ENCODE results near the gene THG1L.
A peak's percentile ranks its signal among the peaks of the same experiment; 100 is the strongest.

The THG1L gene

DNA sequence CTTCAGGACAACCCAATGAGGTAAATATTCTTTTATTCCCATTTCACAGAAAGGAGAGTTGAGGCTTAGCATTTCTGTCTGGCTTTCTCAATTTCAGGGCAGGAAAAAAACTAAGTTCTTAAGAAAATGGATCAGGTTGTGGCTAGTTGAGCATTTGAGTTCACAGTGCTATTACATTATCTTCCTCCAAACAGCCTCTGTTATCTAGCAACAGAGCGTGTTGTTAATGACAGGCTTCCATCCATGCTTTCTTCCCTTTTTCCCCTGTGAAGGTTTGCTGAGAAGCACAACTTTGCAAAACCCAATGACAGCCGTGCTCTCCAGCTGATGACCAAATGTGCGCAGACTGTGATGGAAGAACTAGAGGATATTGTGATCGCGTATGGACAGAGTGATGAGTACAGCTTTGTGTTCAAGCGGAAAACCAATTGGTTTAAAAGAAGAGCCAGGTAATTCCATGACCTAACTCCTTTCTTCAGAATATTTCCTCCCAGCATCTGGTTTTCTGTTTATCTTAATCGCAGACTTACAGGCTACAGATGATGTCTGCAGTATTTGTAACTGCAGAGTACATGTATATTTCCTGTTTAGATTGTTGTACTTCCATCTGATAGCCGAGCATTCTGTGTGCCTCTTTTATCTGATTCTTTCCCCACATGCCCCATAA, 1.5 kb downstream of the THG1L start:
- no peak overlapping the region for H3K4me3 ChIP-seq (ENCODE audit: low read depth, low read length)
- TF ChIP-seq, protein P1, sequence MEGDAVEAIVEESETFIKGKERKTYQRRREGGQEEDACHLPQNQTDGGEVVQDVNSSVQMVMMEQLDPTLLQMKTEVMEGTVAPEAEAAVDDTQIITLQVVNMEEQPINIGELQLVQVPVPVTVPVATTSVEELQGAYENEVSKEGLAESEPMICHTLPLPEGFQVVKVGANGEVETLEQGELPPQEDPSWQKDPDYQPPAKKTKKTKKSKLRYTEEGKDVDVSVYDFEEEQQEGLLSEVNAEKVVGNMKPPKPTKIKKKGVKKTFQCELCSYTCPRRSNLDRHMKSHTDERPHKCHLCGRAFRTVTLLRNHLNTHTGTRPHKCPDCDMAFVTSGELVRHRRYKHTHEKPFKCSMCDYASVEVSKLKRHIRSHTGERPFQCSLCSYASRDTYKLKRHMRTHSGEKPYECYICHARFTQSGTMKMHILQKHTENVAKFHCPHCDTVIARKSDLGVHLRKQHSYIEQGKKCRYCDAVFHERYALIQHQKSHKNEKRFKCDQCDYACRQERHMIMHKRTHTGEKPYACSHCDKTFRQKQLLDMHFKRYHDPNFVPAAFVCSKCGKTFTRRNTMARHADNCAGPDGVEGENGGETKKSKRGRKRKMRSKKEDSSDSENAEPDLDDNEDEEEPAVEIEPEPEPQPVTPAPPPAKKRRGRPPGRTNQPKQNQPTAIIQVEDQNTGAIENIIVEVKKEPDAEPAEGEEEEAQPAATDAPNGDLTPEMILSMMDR (IDR thresholded peaks at IDR 0.05; ENCODE audit: low read depth, low read length, missing control alignments), result no peak
- DNase-seq (ENCODE audit: low read depth), result no peak

GRCh38 chr5:157734436-157734835, 3.2 kb downstream of the THG1L start:
- H3K4me3 ChIP-seq (ENCODE audit: low read depth, low read length), result no peak overlapping the region
- TF ChIP-seq, protein P1 (IDR thresholded peaks at IDR 0.05; ENCODE audit: low read depth, low read length, missing control alignments), result no peak
- no peak for DNase-seq (ENCODE audit: low read depth)

- TF ChIP-seq, protein P1 (IDR thresholded peaks at IDR 0.05; ENCODE audit: low read depth, low read length, missing control alignments), result no peak
- H3K4me3 ChIP-seq (ENCODE audit: low read depth, low read length), result no peak overlapping the region
- DNase-seq (ENCODE audit: low read depth), result no peak
Observed at GRCh38 chr5:157735991-157736390, 4.8 kb downstream of the THG1L start.

DNA sequence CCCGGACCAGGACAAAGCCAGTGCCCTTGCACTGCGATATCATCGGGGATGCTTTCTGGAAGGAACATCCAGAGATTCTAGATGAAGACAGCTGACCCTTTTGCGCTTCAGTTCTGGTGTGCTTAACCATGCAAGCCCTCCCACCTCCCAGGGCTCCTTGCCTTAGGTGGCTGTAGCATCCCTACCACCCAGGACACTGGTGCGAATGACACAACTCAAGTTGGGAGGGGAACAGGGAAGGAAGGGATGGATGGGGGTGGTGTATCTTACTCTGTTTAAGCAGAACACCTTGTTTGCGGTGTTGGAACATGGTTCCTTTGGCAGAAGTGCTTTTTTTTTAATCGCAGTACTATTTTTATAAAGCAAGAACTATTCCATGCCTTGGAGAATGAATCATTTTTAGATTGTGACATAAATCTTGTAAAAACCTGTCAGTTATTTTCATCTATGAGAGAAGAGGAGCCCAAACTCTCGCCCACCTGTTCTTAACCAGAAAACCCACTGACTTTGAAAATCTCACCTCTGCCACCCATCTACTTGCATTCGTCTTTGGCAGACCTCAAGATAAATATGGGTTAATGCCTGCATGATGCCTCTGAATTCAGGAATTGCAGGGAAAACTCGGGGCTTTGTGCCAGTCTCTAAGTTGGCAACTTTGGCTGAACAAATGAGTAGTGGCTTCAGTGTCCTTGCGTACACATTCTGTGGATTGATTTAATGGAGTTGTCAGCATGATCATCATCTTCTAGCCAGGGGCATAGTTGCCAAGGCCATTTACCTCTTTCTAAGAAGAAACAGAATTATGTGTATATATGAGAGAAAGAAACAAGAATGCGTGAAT, 8.4 kb downstream of the THG1L start:
- DNase-seq (ENCODE audit: low read depth), result no peak
- no peak overlapping the region for H3K4me3 ChIP-seq (ENCODE audit: low read depth, low read length)
- TF ChIP-seq, protein P1 (IDR thresholded peaks at IDR 0.05; ENCODE audit: low read depth, low read length, missing control alignments), result no peak

DNA sequence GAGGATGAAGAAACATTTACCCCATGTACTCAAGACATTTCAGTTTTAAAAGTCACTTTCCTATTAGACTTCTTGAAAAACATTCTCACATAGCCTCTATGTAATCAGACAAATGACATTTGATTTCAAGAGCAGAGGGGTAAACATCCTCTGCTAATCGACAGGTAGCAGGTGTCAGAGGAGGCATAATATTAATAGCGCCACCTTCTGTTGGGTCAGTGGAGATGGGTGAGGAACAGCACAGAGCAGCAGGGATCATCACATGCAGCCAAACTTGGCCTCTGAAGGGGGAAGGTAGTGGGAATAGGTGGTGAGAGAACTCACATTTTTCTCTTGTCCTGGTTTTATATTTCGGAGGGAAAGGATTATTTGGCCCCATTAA, 9.0 kb downstream of the THG1L start:
- no peak overlapping the region for H3K4me3 ChIP-seq (ENCODE audit: low read depth, low read length)
- no peak for DNase-seq (ENCODE audit: low read depth)
- TF ChIP-seq, protein P1 (IDR thresholded peaks at IDR 0.05; ENCODE audit: low read depth, low read length, missing control alignments), result peak; percentile 66

GRCh38 chr5:157741131-157741530, 9.9 kb downstream of the THG1L start:
- no peak overlapping the region for H3K4me3 ChIP-seq (ENCODE audit: low read depth, low read length)
- DNase-seq (ENCODE audit: low read depth), result no peak
- TF ChIP-seq, protein P1 (IDR thresholded peaks at IDR 0.05; ENCODE audit: low read depth, low read length, missing control alignments), result no peak

Data from GM12864 (cell line).